ENCODE results near the gene IL17REL.

DNA sequence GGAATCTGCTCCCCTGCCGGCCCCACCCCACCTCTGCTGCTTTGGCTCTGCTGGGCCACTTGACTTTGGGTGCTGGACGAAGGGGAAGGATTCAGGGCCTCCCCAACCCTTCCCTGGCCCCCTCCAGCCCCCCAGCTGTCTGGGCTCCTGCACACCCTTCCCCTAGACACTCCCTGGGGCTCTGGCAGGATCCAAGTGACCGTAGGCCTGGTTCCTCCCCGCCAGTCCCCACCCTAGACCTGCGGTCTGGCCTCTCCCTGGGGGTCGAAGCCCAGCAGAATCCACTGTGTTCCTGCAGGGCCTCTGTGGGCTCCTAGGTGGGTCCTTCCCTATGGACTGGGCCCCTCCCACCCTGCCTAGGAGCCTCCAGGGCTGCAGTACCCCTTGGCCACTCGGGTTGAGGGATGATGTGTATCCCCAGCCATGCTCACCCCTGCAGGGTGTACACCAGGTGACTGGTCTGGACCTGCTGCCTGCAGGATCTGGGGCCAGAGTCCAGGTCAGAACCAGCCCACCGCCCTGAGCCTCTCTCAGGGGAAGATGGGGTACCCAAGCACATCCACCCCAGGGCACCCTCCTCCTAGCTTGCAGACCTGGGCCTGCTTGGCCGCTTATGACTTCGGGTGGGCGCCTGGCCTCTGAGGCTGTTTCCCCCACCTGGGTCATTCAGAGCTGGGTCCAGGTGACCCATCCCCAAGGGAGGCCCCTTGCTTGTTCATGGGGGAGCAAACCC, 46.4 kb downstream of the IL17REL start:
- TF ChIP-seq, protein P1, sequence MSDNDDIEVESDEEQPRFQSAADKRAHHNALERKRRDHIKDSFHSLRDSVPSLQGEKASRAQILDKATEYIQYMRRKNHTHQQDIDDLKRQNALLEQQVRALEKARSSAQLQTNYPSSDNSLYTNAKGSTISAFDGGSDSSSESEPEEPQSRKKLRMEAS (CRISPR knock-in tag; IDR thresholded peaks at IDR 0.05) = no peak
- TF ChIP-seq FOXJ3 (CRISPR knock-in tag; IDR thresholded peaks at IDR 0.05; ENCODE audit: borderline replicate concordance) = no peak
- TF ChIP-seq NR1H2 (CRISPR knock-in tag; IDR thresholded peaks at IDR 0.05) = no peak
- TF ChIP-seq, protein P2, sequence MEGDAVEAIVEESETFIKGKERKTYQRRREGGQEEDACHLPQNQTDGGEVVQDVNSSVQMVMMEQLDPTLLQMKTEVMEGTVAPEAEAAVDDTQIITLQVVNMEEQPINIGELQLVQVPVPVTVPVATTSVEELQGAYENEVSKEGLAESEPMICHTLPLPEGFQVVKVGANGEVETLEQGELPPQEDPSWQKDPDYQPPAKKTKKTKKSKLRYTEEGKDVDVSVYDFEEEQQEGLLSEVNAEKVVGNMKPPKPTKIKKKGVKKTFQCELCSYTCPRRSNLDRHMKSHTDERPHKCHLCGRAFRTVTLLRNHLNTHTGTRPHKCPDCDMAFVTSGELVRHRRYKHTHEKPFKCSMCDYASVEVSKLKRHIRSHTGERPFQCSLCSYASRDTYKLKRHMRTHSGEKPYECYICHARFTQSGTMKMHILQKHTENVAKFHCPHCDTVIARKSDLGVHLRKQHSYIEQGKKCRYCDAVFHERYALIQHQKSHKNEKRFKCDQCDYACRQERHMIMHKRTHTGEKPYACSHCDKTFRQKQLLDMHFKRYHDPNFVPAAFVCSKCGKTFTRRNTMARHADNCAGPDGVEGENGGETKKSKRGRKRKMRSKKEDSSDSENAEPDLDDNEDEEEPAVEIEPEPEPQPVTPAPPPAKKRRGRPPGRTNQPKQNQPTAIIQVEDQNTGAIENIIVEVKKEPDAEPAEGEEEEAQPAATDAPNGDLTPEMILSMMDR (IDR thresholded peaks at IDR 0.05) = no peak
- TF ChIP-seq JUN (CRISPR knock-in tag; IDR thresholded peaks at IDR 0.05) = no peak
- no peak for TF ChIP-seq CBFB (CRISPR knock-in tag; IDR thresholded peaks at IDR 0.05; ENCODE audit: low read depth)
- TF ChIP-seq TEAD4 (CRISPR knock-in tag; IDR thresholded peaks at IDR 0.05) = no peak

Data from WTC11 (cell line).